ENCODE results near the gene CCNQ.

Gene CCNQ

GRCh38 chrX:153595387-153595786, 3.6 kb downstream of the CCNQ start:
- Histone ChIP-seq H3K9ac (ENCODE audit: low read depth in 1 of 2, low read length in 2 of 2) (no peak overlapping the region), H3K36me3 (ENCODE audit: control insufficient read depth in 2 of 2, insufficient read depth in 2 of 2, low read length in 2 of 2) (peaks cover 0 to 15% of the 10 kb centered on the region in 2 donors), H3K27ac (ENCODE audit: low read depth in 2 of 2, low read length in 2 of 2) (no peak overlapping the region), H3K27me3 (ENCODE audit: control insufficient read depth in 2 of 2, insufficient read depth in 2 of 2, low read length in 2 of 2) (peaks cover 0 to 2% of the 10 kb centered on the region in 2 donors), H3K4me1 (ENCODE audit: control insufficient read depth in 2 of 2, insufficient read depth in 2 of 2, low read length in 2 of 2) (peaks cover 6 to 11% of the 10 kb centered on the region in 2 donors), H3K9me3 (ENCODE audit: control insufficient read depth in 2 of 2, low read length in 2 of 2) (no peaks in the 10 kb centered on the region), H3K4me3 (ENCODE audit: low read length in 2 of 2) (no peak overlapping the region)

DNA sequence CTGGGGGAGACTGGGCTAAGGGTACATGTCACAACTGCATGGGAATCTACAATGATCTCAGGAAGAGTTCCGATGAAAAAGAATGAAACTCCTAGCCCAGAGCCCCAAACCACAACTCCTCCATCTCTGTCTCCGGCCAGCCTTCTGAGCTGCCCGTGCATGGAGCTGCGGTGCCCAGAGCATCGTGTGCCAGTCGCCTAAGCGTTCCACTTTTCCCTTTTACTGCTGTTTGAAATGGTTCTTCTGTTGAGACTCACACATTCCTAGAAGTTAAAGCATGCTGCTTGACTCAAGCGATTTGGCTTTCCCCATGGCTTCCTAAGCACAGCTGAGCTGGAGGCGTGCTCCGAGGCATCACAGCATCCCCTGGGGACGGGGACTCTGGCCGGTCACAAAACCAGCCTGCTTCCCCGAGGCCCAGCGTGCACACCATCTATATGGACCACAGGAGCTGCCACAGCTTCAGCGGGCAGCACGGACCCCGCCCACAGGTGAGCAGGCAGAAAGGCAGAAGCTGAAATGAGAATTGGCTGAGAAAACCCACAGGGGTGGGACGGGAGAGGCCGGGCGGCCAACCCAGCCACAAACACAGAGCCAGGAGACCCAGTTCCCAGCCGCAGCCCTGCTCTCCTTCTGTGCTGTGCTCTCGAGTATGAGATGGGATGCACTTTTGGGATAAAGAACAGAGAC, 5.0 kb downstream of the CCNQ start:
- Histone ChIP-seq H3K9me3 (ENCODE audit: control insufficient read depth in 2 of 2, low read length in 2 of 2) (no peaks in the 10 kb centered on the region), H3K4me3 (ENCODE audit: low read length in 2 of 2) (no peak overlapping the region), H3K36me3 (ENCODE audit: control insufficient read depth in 2 of 2, insufficient read depth in 2 of 2, low read length in 2 of 2) (peaks cover 2 to 18% of the 10 kb centered on the region in 2 donors), H3K4me1 (ENCODE audit: control insufficient read depth in 2 of 2, insufficient read depth in 2 of 2, low read length in 2 of 2) (peaks cover 6 to 8% of the 10 kb centered on the region in 2 donors), H3K27ac (ENCODE audit: low read depth in 2 of 2, low read length in 2 of 2) (no peak overlapping the region), H3K27me3 (ENCODE audit: control insufficient read depth in 2 of 2, insufficient read depth in 2 of 2, low read length in 2 of 2) (no peaks in the 10 kb centered on the region), H3K9ac (ENCODE audit: low read depth in 1 of 2, low read length in 2 of 2) (no peak overlapping the region)

- H3K27me3 ChIP-seq (ENCODE audit: control insufficient read depth in 2 of 2, insufficient read depth in 2 of 2, low read length in 2 of 2), result peaks cover 0 to 3% of the 10 kb centered on the region in 2 donors
- H3K9ac ChIP-seq (ENCODE audit: low read depth in 1 of 2, low read length in 2 of 2), result no peak overlapping the region
- peaks cover 2 to 22% of the 10 kb centered on the region in 2 donors for H3K36me3 ChIP-seq (ENCODE audit: control insufficient read depth in 2 of 2, insufficient read depth in 2 of 2, low read length in 2 of 2)
- no peaks in the 10 kb centered on the region for H3K9me3 ChIP-seq (ENCODE audit: control insufficient read depth in 2 of 2, low read length in 2 of 2)
- no peak overlapping the region for H3K27ac ChIP-seq (ENCODE audit: low read depth in 2 of 2, low read length in 2 of 2)
- H3K4me3 ChIP-seq (ENCODE audit: low read length in 2 of 2), result no peak overlapping the region
- H3K4me1 ChIP-seq (ENCODE audit: control insufficient read depth in 2 of 2, insufficient read depth in 2 of 2, low read length in 2 of 2), result peaks cover 6% of the 10 kb centered on the region in 2 donors
Observed at GRCh38 chrX:153592966-153593688, 5.8 kb downstream of the CCNQ start.

DNA sequence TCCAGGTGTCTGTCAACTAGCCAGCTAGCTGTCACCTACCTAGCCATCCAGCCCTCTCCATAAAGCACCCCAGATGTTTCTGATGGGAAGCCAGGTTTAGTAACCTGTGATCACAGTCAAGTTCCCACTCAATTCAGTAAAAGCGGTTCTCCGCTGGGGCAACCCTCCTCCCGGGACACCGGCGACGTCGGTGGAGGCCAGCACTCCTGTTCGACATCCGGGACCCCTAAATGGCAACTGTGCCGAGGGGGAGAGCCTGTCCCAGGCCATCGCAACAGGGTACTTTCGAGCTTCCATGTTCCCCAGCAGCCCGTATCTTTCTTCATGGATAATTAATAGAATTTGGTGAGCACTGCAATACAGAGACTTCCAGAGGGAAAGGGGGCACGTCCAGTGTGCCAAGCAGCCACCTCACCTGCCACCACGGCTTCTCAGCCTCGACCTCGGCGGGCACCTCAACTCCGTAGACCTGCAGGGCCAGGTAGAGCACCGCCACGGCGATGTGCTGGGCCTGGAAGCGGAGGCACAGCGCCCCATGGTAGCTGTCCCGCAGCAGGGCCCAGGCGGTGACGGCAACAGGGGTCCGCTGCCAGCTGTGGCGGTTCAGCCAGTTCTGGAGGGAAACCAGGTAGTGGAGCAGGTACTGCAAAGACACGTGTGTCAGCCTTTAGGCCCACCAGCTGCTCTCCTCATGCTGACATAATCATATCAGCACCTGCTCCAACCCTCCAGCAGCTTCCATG, 6.7 kb downstream of the CCNQ start:
- Histone ChIP-seq H3K4me3 (ENCODE audit: low read length in 2 of 2) (no peak overlapping the region), H3K36me3 (ENCODE audit: control insufficient read depth in 2 of 2, insufficient read depth in 2 of 2, low read length in 2 of 2) (peaks cover 2 to 25% of the 10 kb centered on the region in 2 donors), H3K4me1 (ENCODE audit: control insufficient read depth in 2 of 2, insufficient read depth in 2 of 2, low read length in 2 of 2) (peaks cover 5 to 6% of the 10 kb centered on the region in 2 donors), H3K27ac (ENCODE audit: low read depth in 2 of 2, low read length in 2 of 2) (no peak overlapping the region), H3K27me3 (ENCODE audit: control insufficient read depth in 2 of 2, insufficient read depth in 2 of 2, low read length in 2 of 2) (peaks cover 0 to 3% of the 10 kb centered on the region in 2 donors), H3K9ac (ENCODE audit: low read depth in 1 of 2, low read length in 2 of 2) (no peak overlapping the region), H3K9me3 (ENCODE audit: control insufficient read depth in 2 of 2, low read length in 2 of 2) (no peaks in the 10 kb centered on the region)

DNA sequence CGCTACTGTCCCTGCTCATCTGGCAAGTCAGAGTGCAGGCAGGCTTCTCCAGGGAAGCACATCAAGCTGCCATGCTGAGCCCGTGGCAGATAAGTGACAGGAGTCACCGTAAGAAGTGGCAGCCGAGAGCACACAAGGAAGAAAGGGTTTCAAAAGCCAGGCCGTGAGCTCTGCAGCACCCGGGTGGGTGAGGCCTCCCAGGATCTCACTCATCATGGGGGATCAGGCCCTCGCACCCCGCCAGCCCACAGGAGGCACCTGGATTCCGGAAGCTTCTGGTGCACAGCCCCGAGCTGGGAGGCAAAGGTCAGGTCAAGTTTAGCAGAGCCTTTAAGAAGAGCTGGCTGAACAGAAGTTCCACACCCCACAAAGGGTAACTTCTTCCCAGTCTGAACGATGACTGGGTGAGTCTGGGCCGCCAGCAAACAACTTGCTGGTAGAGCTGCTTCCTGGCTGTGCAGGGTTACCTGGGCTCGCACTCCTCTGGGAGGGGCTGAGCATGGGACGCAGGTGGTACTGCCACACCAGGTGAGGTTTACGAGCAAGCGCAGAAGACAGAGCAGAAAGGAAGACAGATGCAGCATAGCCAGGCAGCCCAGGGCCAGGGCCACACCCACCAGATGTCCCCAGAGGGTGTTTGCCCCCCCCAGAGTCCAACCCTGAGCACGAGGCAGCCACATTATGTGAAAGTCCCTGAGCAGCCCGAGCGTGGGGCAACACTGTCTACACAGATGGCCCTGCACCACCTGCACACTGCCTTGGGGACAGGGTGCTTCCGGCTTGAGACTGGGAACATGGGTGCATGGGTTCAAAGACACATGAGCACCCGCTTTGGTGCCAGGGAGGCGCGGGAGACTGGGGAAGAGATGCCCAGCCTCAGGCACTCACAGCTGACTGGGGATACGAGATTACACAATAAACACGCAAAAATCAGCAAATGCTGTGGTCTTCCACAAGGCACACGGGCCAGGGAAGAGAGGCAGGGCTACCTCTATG, 7.7 kb downstream of the CCNQ start:
- H3K27me3 ChIP-seq (ENCODE audit: control insufficient read depth in 2 of 2, insufficient read depth in 2 of 2, low read length in 2 of 2), result peaks cover 0 to 3% of the 10 kb centered on the region in 2 donors
- no peak overlapping the region for H3K9ac ChIP-seq (ENCODE audit: low read depth in 1 of 2, low read length in 2 of 2)
- H3K9me3 ChIP-seq (ENCODE audit: control insufficient read depth in 2 of 2, low read length in 2 of 2), result no peaks in the 10 kb centered on the region
- peak overlapping the region; percentile 31 to 38 for H3K27ac ChIP-seq (ENCODE audit: low read depth in 2 of 2, low read length in 2 of 2)
- H3K4me3 ChIP-seq (ENCODE audit: low read length in 2 of 2), result no peak overlapping the region
- peaks cover 5 to 6% of the 10 kb centered on the region in 2 donors for H3K4me1 ChIP-seq (ENCODE audit: control insufficient read depth in 2 of 2, insufficient read depth in 2 of 2, low read length in 2 of 2)
- peaks cover 2 to 25% of the 10 kb centered on the region in 2 donors for H3K36me3 ChIP-seq (ENCODE audit: control insufficient read depth in 2 of 2, insufficient read depth in 2 of 2, low read length in 2 of 2)

DNA sequence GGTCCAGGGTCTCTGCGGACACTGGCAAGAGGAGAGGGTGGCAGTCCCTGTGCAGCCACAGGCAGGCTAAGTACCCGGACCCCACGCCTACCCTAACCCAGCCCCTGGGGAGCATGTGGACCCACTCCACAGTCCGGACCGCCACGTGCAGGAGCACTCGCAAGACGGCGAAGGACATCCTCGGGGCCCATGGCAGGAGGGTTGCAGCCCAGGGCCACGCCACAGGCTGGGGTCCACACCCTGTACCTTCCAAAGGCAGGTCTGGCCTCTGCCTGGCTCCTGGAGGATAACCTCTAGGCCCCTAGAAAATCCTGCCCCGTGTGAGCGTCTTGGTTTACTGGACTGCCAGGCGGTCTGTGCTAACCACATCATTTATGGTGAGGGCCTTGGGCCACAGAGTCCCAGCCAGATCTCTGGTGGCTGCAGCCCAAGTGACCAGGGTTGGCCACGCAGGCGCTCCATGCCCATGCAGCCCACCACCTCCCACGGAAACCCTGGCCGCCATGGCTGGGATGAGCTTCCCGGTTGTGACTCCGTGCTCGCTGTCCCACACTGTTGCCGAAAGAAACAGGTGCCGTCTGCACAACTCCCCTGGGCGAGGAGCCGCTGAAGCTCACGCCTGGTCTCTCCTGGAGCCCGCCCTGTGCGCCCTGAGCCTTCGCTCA, 10.0 kb downstream of the CCNQ start:
- Histone ChIP-seq H3K27me3 (ENCODE audit: control insufficient read depth in 2 of 2, insufficient read depth in 2 of 2, low read length in 2 of 2) (peaks cover 0 to 3% of the 10 kb centered on the region in 2 donors), H3K4me3 (ENCODE audit: low read length in 2 of 2) (no peak overlapping the region), H3K9ac (ENCODE audit: low read depth in 1 of 2, low read length in 2 of 2) (no peak overlapping the region), H3K4me1 (ENCODE audit: control insufficient read depth in 2 of 2, insufficient read depth in 2 of 2, low read length in 2 of 2) (peaks cover 5 to 6% of the 10 kb centered on the region in 2 donors), H3K9me3 (ENCODE audit: control insufficient read depth in 2 of 2, low read length in 2 of 2) (no peaks in the 10 kb centered on the region), H3K36me3 (ENCODE audit: control insufficient read depth in 2 of 2, insufficient read depth in 2 of 2, low read length in 2 of 2) (peaks cover 2 to 22% of the 10 kb centered on the region in 2 donors), H3K27ac (ENCODE audit: low read depth in 2 of 2, low read length in 2 of 2) (no peak overlapping the region)

GRCh38 chrX:153588021-153588781, 10.7 kb downstream of the CCNQ start:
- Histone ChIP-seq H3K27me3 (ENCODE audit: control insufficient read depth in 2 of 2, insufficient read depth in 2 of 2, low read length in 2 of 2) (peaks cover 0 to 3% of the 10 kb centered on the region in 2 donors), H3K4me1 (ENCODE audit: control insufficient read depth in 2 of 2, insufficient read depth in 2 of 2, low read length in 2 of 2) (peaks cover 5 to 6% of the 10 kb centered on the region in 2 donors), H3K27ac (ENCODE audit: low read depth in 2 of 2, low read length in 2 of 2) (no peak overlapping the region), H3K36me3 (ENCODE audit: control insufficient read depth in 2 of 2, insufficient read depth in 2 of 2, low read length in 2 of 2) (peaks cover 2 to 18% of the 10 kb centered on the region in 2 donors), H3K4me3 (ENCODE audit: low read length in 2 of 2) (no peak overlapping the region), H3K9ac (ENCODE audit: low read depth in 1 of 2, low read length in 2 of 2) (no peak overlapping the region), H3K9me3 (ENCODE audit: control insufficient read depth in 2 of 2, low read length in 2 of 2) (no peaks in the 10 kb centered on the region)

DNA sequence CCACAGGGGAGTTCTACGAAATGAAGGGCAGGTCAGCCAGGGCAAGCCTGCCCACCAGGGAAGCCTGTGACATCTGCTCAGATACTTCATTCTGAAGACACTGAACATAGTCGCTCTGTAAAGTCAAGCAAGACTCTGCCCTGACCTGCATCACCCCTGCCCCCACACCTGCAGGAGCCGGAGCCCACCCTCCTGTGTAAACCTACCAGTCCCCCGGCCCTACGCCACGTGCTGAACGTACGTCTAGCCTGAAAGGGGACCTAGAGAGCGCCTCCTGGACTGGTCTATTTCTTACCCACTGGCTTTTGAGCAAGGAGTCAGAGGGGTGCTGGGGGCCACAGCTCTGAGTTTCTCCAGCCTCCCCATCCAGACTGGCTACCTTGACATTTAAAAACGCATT, 11.6 kb downstream of the CCNQ start:
- Histone ChIP-seq H3K9me3 (ENCODE audit: control insufficient read depth in 2 of 2, low read length in 2 of 2) (no peaks in the 10 kb centered on the region), H3K4me1 (ENCODE audit: control insufficient read depth in 2 of 2, insufficient read depth in 2 of 2, low read length in 2 of 2) (peaks cover 5 to 6% of the 10 kb centered on the region in 2 donors), H3K27me3 (ENCODE audit: control insufficient read depth in 2 of 2, insufficient read depth in 2 of 2, low read length in 2 of 2) (peaks cover 0 to 3% of the 10 kb centered on the region in 2 donors), H3K9ac (ENCODE audit: low read depth in 1 of 2, low read length in 2 of 2) (no peak overlapping the region), H3K27ac (ENCODE audit: low read depth in 2 of 2, low read length in 2 of 2) (no peak overlapping the region), H3K36me3 (ENCODE audit: control insufficient read depth in 2 of 2, insufficient read depth in 2 of 2, low read length in 2 of 2) (peaks cover 2 to 14% of the 10 kb centered on the region in 2 donors), H3K4me3 (ENCODE audit: low read length in 2 of 2) (no peak overlapping the region)

All from mucosa of rectum (tissue), 2 donors.